ENCODE measurements around the gene BANK1. TPM values are rescaled to one million over a fixed set of nuclear protein-coding genes. Genes with fewer than 3 reads are reported as not detected.

Gene BANK1
- polyA plus RNA-seq, 3 donors from 2014 or later, result 1.3 to 3.7 (median 1.4) TPM

GRCh38 chr4:102061133-102061532 is 270.6 kb downstream of the BANK1 start:
- peak in 1 of 3 donors; percentile 3 for DNase-seq
- Mint-ChIP-seq H3K9me3 (no peaks in the 10 kb centered on the region), H3K27me3 (ENCODE audit: low read depth in 3 of 3) (no peaks in the 10 kb centered on the region), H3K4me1 (no peaks in the 10 kb centered on the region), H3K27ac (no peak overlapping the region), H3K4me3 (no peak overlapping the region), H3K36me3 (no peaks in the 10 kb centered on the region)

GRCh38 chr4:102064747-102065442 is 274.4 kb downstream of the BANK1 start:
- H3K27ac Mint-ChIP-seq, result no peak overlapping the region
- no peak for DNase-seq
- peaks cover 0 to 2% (median 1%) of the 10 kb centered on the region in 3 donors for H3K27me3 Mint-ChIP-seq (ENCODE audit: low read depth in 3 of 3)
- H3K9me3 Mint-ChIP-seq, result no peaks in the 10 kb centered on the region
- H3K36me3 Mint-ChIP-seq, result no peaks in the 10 kb centered on the region
- no peak overlapping the region for H3K4me3 Mint-ChIP-seq
- no peaks in the 10 kb centered on the region for H3K4me1 Mint-ChIP-seq

- no peak for DNase-seq
- Mint-ChIP-seq H3K36me3 (no peaks in the 10 kb centered on the region), H3K27ac (no peak overlapping the region), H3K4me3 (no peak overlapping the region), H3K4me1 (no peaks in the 10 kb centered on the region), H3K27me3 (ENCODE audit: low read depth in 3 of 3) (peaks cover 0 to 4% (median 0%) of the 10 kb centered on the region in 3 donors), H3K9me3 (peaks cover 0 to 9% (median 0%) of the 10 kb centered on the region in 6 donors)
Measured at GRCh38 chr4:102076622-102077021, 286.1 kb downstream of the BANK1 start.

GRCh38 chr4:102080184-102080583 is 289.7 kb downstream of the BANK1 start:
- Mint-ChIP-seq H3K27me3 (ENCODE audit: low read depth in 3 of 3) (peaks cover 0 to 3% (median 2%) of the 10 kb centered on the region in 3 donors), H3K27ac (no peak overlapping the region), H3K36me3 (no peaks in the 10 kb centered on the region), H3K9me3 (peaks cover 0 to 9% (median 0%) of the 10 kb centered on the region in 6 donors), H3K4me1 (no peaks in the 10 kb centered on the region), H3K4me3 (no peak overlapping the region)
- no peak for DNase-seq

- Mint-ChIP-seq H3K36me3 (no peaks in the 10 kb centered on the region), H3K9me3 (peaks cover 0 to 2% (median 0%) of the 10 kb centered on the region in 6 donors), H3K4me3 (no peak overlapping the region), H3K27ac (no peak overlapping the region), H3K27me3 (ENCODE audit: low read depth in 3 of 3) (peaks cover 0 to 4% (median 0%) of the 10 kb centered on the region in 3 donors), H3K4me1 (no peaks in the 10 kb centered on the region)
- DNase-seq, result no peak
Measured at GRCh38 chr4:102089850-102090621, 299.5 kb downstream of the BANK1 start.

GRCh38 chr4:102091656-102092055 is 301.1 kb downstream of the BANK1 start:
- Mint-ChIP-seq H3K27ac (no peak overlapping the region), H3K9me3 (peaks cover 0 to 2% (median 0%) of the 10 kb centered on the region in 6 donors), H3K36me3 (no peaks in the 10 kb centered on the region), H3K4me1 (no peaks in the 10 kb centered on the region), H3K4me3 (no peak overlapping the region), H3K27me3 (ENCODE audit: low read depth in 3 of 3) (peaks cover 0 to 2% (median 0%) of the 10 kb centered on the region in 3 donors)
- no peak for DNase-seq

- peaks cover 0 to 2% (median 0%) of the 10 kb centered on the region in 3 donors for H3K27me3 Mint-ChIP-seq (ENCODE audit: low read depth in 3 of 3)
- no peak overlapping the region for H3K27ac Mint-ChIP-seq
- H3K36me3 Mint-ChIP-seq, result no peaks in the 10 kb centered on the region
- no peak overlapping the region for H3K4me3 Mint-ChIP-seq
- DNase-seq, result no peak
- peaks cover 0 to 2% (median 0%) of the 10 kb centered on the region in 6 donors for H3K9me3 Mint-ChIP-seq
- H3K4me1 Mint-ChIP-seq, result no peaks in the 10 kb centered on the region
Measured at GRCh38 chr4:102094481-102094880, 304.0 kb downstream of the BANK1 start.

- Mint-ChIP-seq H3K36me3 (peaks cover 0 to 10% (median 5%) of the 10 kb centered on the region in 3 donors), H3K9me3 (peaks cover 9 to 33% (median 18%) of the 10 kb centered on the region in 6 donors), H3K27ac (no peak overlapping the region), H3K4me3 (no peak overlapping the region), H3K27me3 (ENCODE audit: low read depth in 3 of 3) (peaks cover 0 to 3% (median 0%) of the 10 kb centered on the region in 3 donors), H3K4me1 (no peaks in the 10 kb centered on the region)
- no peak for DNase-seq
Measured at GRCh38 chr4:102103368-102103767, 312.8 kb downstream of the BANK1 start.

GRCh38 chr4:102104278-102104677 is 313.7 kb downstream of the BANK1 start:
- no peak for DNase-seq
- no peak overlapping the region for H3K27ac Mint-ChIP-seq
- peaks cover 15 to 39% (median 19%) of the 10 kb centered on the region in 6 donors for H3K9me3 Mint-ChIP-seq
- no peak overlapping the region for H3K4me3 Mint-ChIP-seq
- H3K4me1 Mint-ChIP-seq, result no peaks in the 10 kb centered on the region
- H3K27me3 Mint-ChIP-seq (ENCODE audit: low read depth in 3 of 3), result peaks cover 0 to 3% (median 0%) of the 10 kb centered on the region in 3 donors
- H3K36me3 Mint-ChIP-seq, result peaks cover 0 to 10% (median 5%) of the 10 kb centered on the region in 3 donors

GRCh38 chr4:102105983-102106382 is 315.5 kb downstream of the BANK1 start:
- H3K27ac Mint-ChIP-seq, result no peak overlapping the region
- peaks cover 0 to 10% (median 5%) of the 10 kb centered on the region in 3 donors for H3K36me3 Mint-ChIP-seq
- H3K4me1 Mint-ChIP-seq, result no peaks in the 10 kb centered on the region
- peaks cover 0 to 3% (median 0%) of the 10 kb centered on the region in 3 donors for H3K27me3 Mint-ChIP-seq (ENCODE audit: low read depth in 3 of 3)
- no peak overlapping the region for H3K4me3 Mint-ChIP-seq
- DNase-seq, result no peak
- peaks cover 15 to 43% (median 23%) of the 10 kb centered on the region in 6 donors for H3K9me3 Mint-ChIP-seq

GRCh38 chr4:102114118-102114630 is 323.6 kb downstream of the BANK1 start:
- Mint-ChIP-seq H3K9me3 (peaks cover 0 to 11% (median 6%) of the 10 kb centered on the region in 6 donors), H3K27ac (no peak overlapping the region), H3K36me3 (no peaks in the 10 kb centered on the region), H3K4me1 (no peaks in the 10 kb centered on the region), H3K27me3 (ENCODE audit: low read depth in 3 of 3) (peaks cover 0 to 1% (median 0%) of the 10 kb centered on the region in 3 donors), H3K4me3 (no peak overlapping the region)
- no peak for DNase-seq

GRCh38 chr4:102116121-102116520 is 325.6 kb downstream of the BANK1 start:
- H3K27me3 Mint-ChIP-seq (ENCODE audit: low read depth in 3 of 3), result peaks cover 0 to 1% (median 0%) of the 10 kb centered on the region in 3 donors
- no peaks in the 10 kb centered on the region for H3K4me1 Mint-ChIP-seq
- H3K27ac Mint-ChIP-seq, result no peak overlapping the region
- H3K9me3 Mint-ChIP-seq, result peaks cover 0 to 11% (median 6%) of the 10 kb centered on the region in 6 donors
- DNase-seq, result no peak
- H3K36me3 Mint-ChIP-seq, result peaks cover 0 to 1% (median 0%) of the 10 kb centered on the region in 3 donors
- no peak overlapping the region for H3K4me3 Mint-ChIP-seq

GRCh38 chr4:102120846-102121245 is 330.3 kb downstream of the BANK1 start:
- Mint-ChIP-seq H3K4me3 (no peak overlapping the region), H3K27ac (no peak overlapping the region), H3K4me1 (no peaks in the 10 kb centered on the region), H3K9me3 (peaks cover 7 to 29% (median 11%) of the 10 kb centered on the region in 6 donors), H3K36me3 (peaks cover 0 to 5% (median 0%) of the 10 kb centered on the region in 3 donors), H3K27me3 (ENCODE audit: low read depth in 3 of 3) (peaks cover 0 to 2% (median 0%) of the 10 kb centered on the region in 3 donors)
- DNase-seq, result no peak
